Progenitor cell of endocrine pancreas (in vitro differentiated cells): Measurements from ENCODE around the gene GALNT16. TPM values are rescaled to one million over a fixed set of nuclear protein-coding genes. Genes with fewer than 3 reads are reported as not detected.

Source experiments
- DNase-seq: peaks from one replicate; pipeline ENCODE4 v3.0.0; 2021; ENCODE audit warnings: low spot score; ENCODE audit not compliant: unreplicated experiment
- H3K27ac Mint-ChIP-seq: 2 replicates; pipeline ENCODE4 v1.8.0; 2021; ENCODE audit warnings: mild to moderate bottlenecking, moderate library complexity, mixed read lengths
- H3K27me3 Mint-ChIP-seq: 2 replicates; pipeline ENCODE4 v1.8.0; 2021; ENCODE audit warnings: mixed read lengths
- H3K36me3 Mint-ChIP-seq: 2 replicates; pipeline ENCODE4 v1.8.0; 2022; ENCODE audit warnings: mixed read lengths; ENCODE audit not compliant: insufficient read depth
- H3K4me1 Mint-ChIP-seq: 2 replicates; pipeline ENCODE4 v1.8.0; 2021; ENCODE audit warnings: low read depth, mixed read lengths
- H3K4me3 Mint-ChIP-seq: 2 replicates; pipeline ENCODE4 v1.8.0; 2021; ENCODE audit warnings: low read depth, mild to moderate bottlenecking, moderate library complexity, mixed read lengths
- H3K9me3 Mint-ChIP-seq: 2 replicates; pipeline ENCODE4 v1.8.0; 2021; ENCODE audit warnings: low read depth, mixed read lengths
- total RNA-seq: library from RNA; stranded (reverse); gene quantifications from 2 replicates; pipeline ENCODE4 v1.2.1, GENCODE V29; 2021
- TF ChIP-seq, protein P1 (sequence below): fragments of 200-600 bp; sonication (generic); IDR thresholded peaks from one replicate; pipeline ENCODE4 v1.5.0; 2021; ENCODE audit warnings: antibody characterized with exemption, mild to moderate bottlenecking; ENCODE audit not compliant: unreplicated experiment

The GALNT16 gene
- total RNA-seq, 1 donor from 2014 or later = 12.7 TPM

DNA sequence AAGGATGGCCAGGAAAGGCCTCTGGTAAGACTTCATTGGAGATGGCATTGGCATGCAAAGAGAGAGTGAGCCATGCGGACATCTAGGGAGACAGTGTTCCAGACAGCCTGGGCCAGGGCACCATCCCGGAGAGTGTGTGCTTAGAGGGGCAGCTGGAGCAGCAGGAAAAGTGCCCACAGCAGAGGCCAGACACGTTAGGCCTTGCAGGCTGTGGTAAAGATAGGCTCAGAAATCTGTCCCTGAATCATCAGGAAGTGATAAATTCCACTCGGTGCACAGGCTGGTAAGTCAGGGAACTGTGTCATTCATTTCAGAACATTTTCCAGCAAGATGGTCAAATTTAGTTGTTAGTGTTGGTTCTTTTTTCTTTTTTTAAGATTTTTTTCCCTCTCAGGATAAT lies 8.8 kb downstream of the GALNT16 start:
- TF ChIP-seq, protein P1, sequence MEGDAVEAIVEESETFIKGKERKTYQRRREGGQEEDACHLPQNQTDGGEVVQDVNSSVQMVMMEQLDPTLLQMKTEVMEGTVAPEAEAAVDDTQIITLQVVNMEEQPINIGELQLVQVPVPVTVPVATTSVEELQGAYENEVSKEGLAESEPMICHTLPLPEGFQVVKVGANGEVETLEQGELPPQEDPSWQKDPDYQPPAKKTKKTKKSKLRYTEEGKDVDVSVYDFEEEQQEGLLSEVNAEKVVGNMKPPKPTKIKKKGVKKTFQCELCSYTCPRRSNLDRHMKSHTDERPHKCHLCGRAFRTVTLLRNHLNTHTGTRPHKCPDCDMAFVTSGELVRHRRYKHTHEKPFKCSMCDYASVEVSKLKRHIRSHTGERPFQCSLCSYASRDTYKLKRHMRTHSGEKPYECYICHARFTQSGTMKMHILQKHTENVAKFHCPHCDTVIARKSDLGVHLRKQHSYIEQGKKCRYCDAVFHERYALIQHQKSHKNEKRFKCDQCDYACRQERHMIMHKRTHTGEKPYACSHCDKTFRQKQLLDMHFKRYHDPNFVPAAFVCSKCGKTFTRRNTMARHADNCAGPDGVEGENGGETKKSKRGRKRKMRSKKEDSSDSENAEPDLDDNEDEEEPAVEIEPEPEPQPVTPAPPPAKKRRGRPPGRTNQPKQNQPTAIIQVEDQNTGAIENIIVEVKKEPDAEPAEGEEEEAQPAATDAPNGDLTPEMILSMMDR = no peak
- Mint-ChIP-seq H3K4me3 (no peak overlapping the region), H3K27me3 (no peaks in the 10 kb centered on the region), H3K36me3 (no peaks in the 10 kb centered on the region), H3K4me1 (no peaks in the 10 kb centered on the region), H3K9me3 (no peaks in the 10 kb centered on the region), H3K27ac (no peak overlapping the region)
- no peak for DNase-seq

DNA sequence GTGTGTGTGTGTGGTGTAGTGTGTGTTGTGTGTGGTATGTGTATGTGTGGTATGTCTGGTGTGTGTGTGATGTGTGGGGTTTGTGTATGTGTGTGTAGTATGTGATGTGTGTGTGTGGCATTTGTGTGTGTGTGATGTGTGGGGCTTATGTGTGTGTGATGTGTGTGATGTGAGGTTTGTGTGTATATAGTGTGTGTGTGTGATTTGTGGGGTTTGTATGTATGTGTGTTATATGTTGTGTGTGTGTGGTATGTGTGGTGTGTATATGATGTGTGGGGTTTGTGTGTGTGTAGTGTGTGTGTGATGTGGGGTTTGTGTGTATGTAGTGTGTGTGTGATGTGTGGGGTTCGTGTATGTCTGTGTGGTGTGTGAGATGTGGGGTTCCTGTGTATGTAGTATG lies 9.4 kb downstream of the GALNT16 start:
- Mint-ChIP-seq H3K27ac (no peak overlapping the region), H3K9me3 (no peaks in the 10 kb centered on the region), H3K36me3 (no peaks in the 10 kb centered on the region), H3K27me3 (no peaks in the 10 kb centered on the region), H3K4me3 (no peak overlapping the region), H3K4me1 (no peaks in the 10 kb centered on the region)
- TF ChIP-seq, protein P1 = no peak
- no peak for DNase-seq

DNA sequence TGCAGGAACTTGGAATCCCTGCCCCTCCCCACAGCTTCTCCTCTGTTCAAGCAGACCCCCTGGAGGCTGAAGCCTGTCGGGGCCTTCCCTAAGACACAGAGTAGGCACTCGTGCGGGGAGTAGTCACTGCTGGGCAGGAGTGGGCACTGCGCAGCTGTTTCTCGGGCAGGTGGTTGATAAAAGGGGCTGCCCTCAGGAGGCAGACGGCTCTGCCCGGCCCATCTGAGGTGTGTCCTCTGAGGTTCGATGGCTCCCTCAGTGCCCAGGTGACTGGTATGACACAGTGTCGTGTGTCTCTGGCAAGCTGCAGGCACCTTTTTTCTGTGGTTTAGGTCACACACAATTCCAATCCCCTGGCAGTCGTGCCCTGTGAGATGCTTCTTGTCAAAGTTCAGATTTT lies 10.1 kb downstream of the GALNT16 start:
- H3K27ac Mint-ChIP-seq = no peak overlapping the region
- H3K4me3 Mint-ChIP-seq = no peak overlapping the region

DNA sequence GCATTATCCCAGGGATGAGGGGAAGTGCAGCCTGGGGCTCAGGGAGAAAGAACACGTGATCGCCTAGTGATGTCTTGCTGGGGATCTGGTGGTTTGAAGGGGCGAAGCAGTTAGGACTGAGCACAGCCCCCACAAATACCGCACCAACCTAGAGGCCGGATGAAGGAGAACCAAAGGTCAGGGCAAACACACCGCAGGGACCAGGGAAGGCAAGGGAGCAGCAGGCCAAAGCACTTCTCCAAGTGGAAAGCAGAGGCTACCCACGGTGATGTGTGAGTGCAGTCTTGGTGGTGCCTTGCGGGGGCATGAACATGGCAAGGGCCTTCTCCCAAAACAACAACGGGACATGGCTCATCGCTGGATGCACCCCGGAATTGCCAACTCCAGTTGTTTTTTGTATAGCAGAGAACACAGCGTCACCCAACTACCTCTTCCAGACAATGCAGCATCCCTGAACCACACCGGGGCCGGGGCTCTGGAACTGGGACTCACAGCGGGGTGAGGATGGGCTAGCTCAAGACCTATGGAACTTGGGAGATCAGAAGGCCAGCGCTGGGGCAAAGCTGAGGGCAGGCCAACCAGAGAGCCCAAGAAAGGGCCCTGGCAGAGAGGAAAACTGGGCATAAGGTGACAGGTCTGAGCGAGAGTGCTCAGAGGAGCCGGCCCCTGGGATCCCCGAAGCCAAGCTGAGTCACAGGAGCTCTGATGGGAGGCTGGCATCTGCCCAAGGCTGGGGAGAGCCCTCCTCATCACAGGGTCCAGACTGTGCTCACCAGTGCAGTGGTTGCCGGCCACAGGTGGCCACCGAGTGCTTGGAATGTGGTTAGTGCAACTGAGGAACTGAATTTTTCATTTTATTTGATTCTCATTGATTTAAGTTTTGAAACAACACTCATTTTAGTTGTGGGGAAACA lies 11.1 kb downstream of the GALNT16 start:
- Mint-ChIP-seq H3K4me1 (no peaks in the 10 kb centered on the region), H3K9me3 (no peaks in the 10 kb centered on the region), H3K27me3 (no peaks in the 10 kb centered on the region), H3K36me3 (no peaks in the 10 kb centered on the region), H3K4me3 (no peak overlapping the region), H3K27ac (no peak overlapping the region)
- TF ChIP-seq, protein P1 = no peak
- no peak for DNase-seq

More for the DNA sequence above, 10.1 kb downstream of the GALNT16 start:
- no peak for DNase-seq
- Mint-ChIP-seq H3K27me3 (no peaks in the 10 kb centered on the region), H3K4me1 (no peaks in the 10 kb centered on the region), H3K36me3 (no peaks in the 10 kb centered on the region), H3K9me3 (no peaks in the 10 kb centered on the region)
- TF ChIP-seq, protein P1 = no peak

DNA sequence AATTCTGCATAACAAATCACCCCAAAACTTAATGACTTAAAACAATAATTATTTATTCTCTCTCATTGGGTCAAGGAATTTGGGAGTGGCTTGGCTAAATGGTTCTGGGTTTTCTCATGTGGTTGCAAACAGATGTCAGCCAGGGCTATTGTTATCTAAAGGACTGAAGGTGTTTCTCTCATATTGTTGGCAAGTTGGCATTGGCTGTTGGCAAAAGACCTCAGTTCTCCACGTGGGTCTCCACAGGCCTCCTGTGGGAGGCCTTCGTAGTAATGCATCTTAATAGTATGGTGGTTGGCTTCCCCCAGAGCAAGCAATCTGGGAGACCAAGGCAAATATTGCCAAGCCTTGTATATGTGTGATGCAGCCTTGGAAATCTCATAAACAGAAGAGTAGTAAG lies 14.4 kb downstream of the GALNT16 start:
- TF ChIP-seq, protein P1 = no peak
- H3K4me1 Mint-ChIP-seq = no peaks in the 10 kb centered on the region
- DNase-seq = no peak
- H3K27me3 Mint-ChIP-seq = no peaks in the 10 kb centered on the region
- no peak overlapping the region for H3K27ac Mint-ChIP-seq
- H3K9me3 Mint-ChIP-seq = no peaks in the 10 kb centered on the region
- no peak overlapping the region for H3K4me3 Mint-ChIP-seq
- H3K36me3 Mint-ChIP-seq = peaks cover 4% of the 10 kb centered on the region
